ENCODE measurements around the gene RNF146. TPM values are rescaled to one million over a fixed set of nuclear protein-coding genes. Genes with fewer than 3 reads are reported as not detected.

RNF146 gene
- total and polyA plus RNA-seq, 9 of the 15 experiments (the other 6 are each of a cell fraction or from before 2014, with no cell fraction given): 8.4 to 30.5 (median 17.5) TPM

- no peaks in the 10 kb centered on the region for H3K9me3 ChIP-seq (replicated peaks; ENCODE audit: control insufficient read depth, insufficient read depth, low read depth, low read length)
- FAIRE-seq: no peak
- no peak overlapping the region for H3K4me3 ChIP-seq
- intact Hi-C loops (cut with micrococcal nuclease) (no loop called here), in situ Hi-C loops (cut with MboI) (no loop called here)
- DNase-seq (ENCODE audit: extremely low read depth in 1 of 4, low spot score in 3 of 4): no peak
- H3K9ac ChIP-seq (ENCODE audit: insufficient read depth in 1 of 2, low read depth in 2 of 2, low read length in 2 of 2): no peak overlapping the region
- ChIA-PET CTCF (ENCODE audit: low intra/inter-chr PET ratio) (no interaction called here), POLR2A (no interaction called here)
- WGBS (ENCODE audit: insufficient coverage, low coverage, missing lambda C conversion rate): 0% methylated on average over 1 of the region's 1 CpG
- no peaks in the 10 kb centered on the region for H4K20me1 ChIP-seq (replicated peaks; ENCODE audit: control insufficient read depth, insufficient read depth, low read length)
- H3K27me3 ChIP-seq (ENCODE audit: control insufficient read depth in 2 of 2, insufficient read depth in 2 of 2, low read length in 2 of 2): no peaks in the 10 kb centered on the region
- H3K79me2 ChIP-seq (ENCODE audit: control insufficient read depth, insufficient read depth, low read length): no peaks in the 10 kb centered on the region
- no peak for ATAC-seq
- no peak overlapping the region for H2AFZ ChIP-seq (ENCODE audit: low read depth, low read length)
- no TSS peak for BruUV-seq (replicated peaks)
- H3K27ac ChIP-seq (ENCODE audit: extremely low read depth, low read depth, low read length): no peak overlapping the region
- no peak overlapping the region for H3K4me2 ChIP-seq (ENCODE audit: insufficient read depth, low read length)
- no peaks in the 10 kb centered on the region for H3K4me1 ChIP-seq (replicated peaks in 1 of 2; ENCODE audit: control insufficient read depth in 2 of 2, insufficient read depth in 2 of 2, low read length in 2 of 2)
- no peaks in the 10 kb centered on the region for H3K9me1 ChIP-seq (ENCODE audit: control insufficient read depth, insufficient read depth, low read length)
- no peaks in the 10 kb centered on the region for H3K36me3 ChIP-seq (ENCODE audit: control insufficient read depth, insufficient read depth, low read length)
- TF ChIP-seq ZFP36 (IDR thresholded peaks at IDR 0.05; ENCODE audit: low read depth, low read length, partially characterized antibody) (no peak), MTA1 (IDR thresholded peaks at IDR 0.05; ENCODE audit: borderline replicate concordance) (no peak), NUFIP1 (IDR thresholded peaks at IDR 0.05; ENCODE audit: partially characterized antibody) (no peak), MCM7 (IDR thresholded peaks at IDR 0.05) (no peak), ZHX1 (conservative IDR thresholded peaks at IDR 0.05; ENCODE audit: low read length) (no peak), RBM39 (optimal IDR thresholded peaks at IDR 0.05; ENCODE audit: low read depth, low read length) (no peak), MEIS2 (IDR thresholded peaks at IDR 0.05; ENCODE audit: partially characterized antibody) (no peak), DACH1 (IDR thresholded peaks at IDR 0.05; ENCODE audit: partially characterized antibody) (no peak), CSDE1 (IDR thresholded peaks at IDR 0.05) (no peak), MTF1 (CRISPR knock-in tag; IDR thresholded peaks at IDR 0.05; ENCODE audit: borderline replicate concordance) (no peak), ZNF263 (CRISPR knock-in tag; IDR thresholded peaks at IDR 0.05; ENCODE audit: borderline replicate concordance) (no peak), MECOM (CRISPR knock-in tag; IDR thresholded peaks at IDR 0.05) (no peak), ATF2 (CRISPR knock-in tag; IDR thresholded peaks at IDR 0.05) (no peak), ZBTB11 (CRISPR knock-in tag; IDR thresholded peaks at IDR 0.05) (no peak), PKNOX1 (IDR thresholded peaks at IDR 0.05) (no peak), RBFOX2 (IDR thresholded peaks at IDR 0.05; ENCODE audit: low read depth, low read length) (no peak)
Measured at GRCh38 chr6:127222418-127222817, 44.2 kb upstream of the RNF146 start.
